HG03135 (cell line): ENCODE results near the gene COL4A1.

Experiments used
- ATAC-seq: cut with Tn5 transposase; IDR thresholded peaks from one replicate; pipeline ENCODE4 v1.9.1; 2021; ENCODE audit warnings: mild to moderate bottlenecking, moderate library complexity; ENCODE audit not compliant: unreplicated experiment

COL4A1 gene

GRCh38 chr13:110341445-110342244 lies 34.7 kb upstream of the COL4A1 start:
- ATAC-seq = peak; percentile 37

GRCh38 chr13:110340812-110341444 lies 34.0 kb upstream of the COL4A1 start:
- ATAC-seq = peak; percentile 67

GRCh38 chr13:110339975-110340550 lies 33.1 kb upstream of the COL4A1 start:
- ATAC-seq = no peak

GRCh38 chr13:110339263-110339662 lies 32.3 kb upstream of the COL4A1 start:
- ATAC-seq = no peak

GRCh38 chr13:110338441-110339101 lies 31.6 kb upstream of the COL4A1 start:
- no peak for ATAC-seq

GRCh38 chr13:110337247-110337646 lies 30.3 kb upstream of the COL4A1 start:
- ATAC-seq = no peak

GRCh38 chr13:110336681-110337080 lies 29.7 kb upstream of the COL4A1 start:
- no peak for ATAC-seq

- no peak for ATAC-seq
These were observed 29.2 kb upstream of the COL4A1 start for GRCh38 chr13:110336108-110336507.

GRCh38 chr13:110334841-110335490 lies 28.0 kb upstream of the COL4A1 start:
- no peak for ATAC-seq

- no peak for ATAC-seq
These were observed 27.3 kb upstream of the COL4A1 start for GRCh38 chr13:110334256-110334655.

- ATAC-seq = no peak
These were observed 26.9 kb upstream of the COL4A1 start for GRCh38 chr13:110333837-110334236.

- ATAC-seq = no peak
These were observed 25.8 kb upstream of the COL4A1 start for GRCh38 chr13:110332750-110333149.

GRCh38 chr13:110331362-110331761 lies 24.4 kb upstream of the COL4A1 start:
- ATAC-seq = no peak

- no peak for ATAC-seq
These were observed 23.6 kb upstream of the COL4A1 start for GRCh38 chr13:110330491-110331011.

- ATAC-seq = no peak
These were observed 23.0 kb upstream of the COL4A1 start for GRCh38 chr13:110329798-110330461.

- no peak for ATAC-seq
These were observed 22.3 kb upstream of the COL4A1 start for GRCh38 chr13:110329258-110329657.

GRCh38 chr13:110328573-110328972 lies 21.6 kb upstream of the COL4A1 start:
- ATAC-seq = no peak

GRCh38 chr13:110327051-110327721 lies 20.2 kb upstream of the COL4A1 start:
- no peak for ATAC-seq

GRCh38 chr13:110326263-110326904 lies 19.4 kb upstream of the COL4A1 start:
- ATAC-seq = no peak
